ENCODE measurements around the gene THSD4. TPM values are rescaled to one million over a fixed set of nuclear protein-coding genes. Genes with fewer than 3 reads are reported as not detected.

THSD4 gene
- polyA plus RNA-seq, 1 donor (not counting 4 experiments of a cell fraction or from before 2014, with no cell fraction given): 24.5 TPM

DNA sequence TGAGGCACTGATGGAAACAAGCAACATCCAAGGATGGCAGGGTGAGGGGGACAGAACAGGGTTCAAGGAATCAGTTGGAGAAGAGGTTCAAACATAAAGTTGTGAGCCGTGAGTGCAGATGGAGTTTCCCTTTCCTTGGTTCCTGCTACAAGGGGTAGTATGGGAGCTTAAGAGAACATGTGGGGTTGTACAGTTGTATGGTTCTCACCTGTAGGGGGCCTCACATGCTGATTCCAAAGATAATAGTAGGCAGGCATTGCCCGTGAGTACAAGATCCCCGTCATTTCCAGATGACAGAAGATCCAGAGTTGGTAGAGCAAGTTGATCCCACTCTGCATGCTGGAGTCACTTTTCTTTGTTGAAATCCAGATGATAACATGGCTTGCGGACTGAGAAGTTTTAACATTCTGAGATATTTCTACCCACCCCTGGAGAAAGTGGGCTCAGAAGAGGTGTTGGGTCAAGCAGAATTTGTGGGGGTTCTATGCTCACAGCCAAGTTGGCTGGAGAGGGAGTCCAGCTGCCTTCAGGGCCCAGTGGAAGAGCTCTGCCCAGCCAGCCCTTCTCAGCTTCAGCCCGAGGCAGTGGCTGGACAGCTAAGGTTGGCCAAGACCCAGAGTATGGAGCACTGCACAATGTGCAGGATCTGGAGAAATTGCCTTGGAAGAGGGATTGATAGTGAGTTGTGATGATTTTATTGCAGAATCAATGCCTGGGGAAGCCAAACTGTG lies 141.8 kb downstream of the THSD4 start:
- Histone ChIP-seq H4K20me1 (ENCODE audit: control insufficient read depth, extremely low read depth, insufficient read depth, low read length) (no peaks in the 10 kb centered on the region), H3K4me3 (ENCODE audit: control insufficient read depth in 2 of 3, extremely low read depth in 1 of 3, insufficient read depth in 2 of 3, low read depth in 1 of 3, low read length in 3 of 3) (no peak overlapping the region), H3K9me1 (ENCODE audit: control insufficient read depth, extremely low read depth, insufficient read depth, low read length) (no peaks in the 10 kb centered on the region), H2AFZ (ENCODE audit: control insufficient read depth, low read length) (no peak overlapping the region), H3K9ac (ENCODE audit: control insufficient read depth, extremely low read depth, insufficient read depth, low read length) (no peak overlapping the region), H3K9me3 (ENCODE audit: control insufficient read depth, low read depth, low read length) (no peaks in the 10 kb centered on the region), H3K27ac (ENCODE audit: control insufficient read depth, insufficient read depth, low read length) (no peak overlapping the region), H3K36me3 (ENCODE audit: control insufficient read depth in 2 of 2, extremely low read depth in 1 of 2, insufficient read depth in 2 of 2, low read length in 2 of 2) (peaks cover 38 to 55% of the 10 kb centered on the region in 2 experiments), H3K79me2 (ENCODE audit: control insufficient read depth, insufficient read depth, low read length) (peaks cover 6% of the 10 kb centered on the region), H3K4me1 (ENCODE audit: control insufficient read depth, extremely low read depth, insufficient read depth, low read length) (peaks cover 4% of the 10 kb centered on the region), H3K27me3 (ENCODE audit: control insufficient read depth, extremely low read depth, insufficient read depth, low read length) (no peaks in the 10 kb centered on the region), H3K4me2 (ENCODE audit: control insufficient read depth, extremely low read depth, insufficient read depth, low read depth, low read length) (no peak overlapping the region)
- no peak for DNase-seq (ENCODE audit: low read depth, low spot score)
- TF ChIP-seq, protein P1, sequence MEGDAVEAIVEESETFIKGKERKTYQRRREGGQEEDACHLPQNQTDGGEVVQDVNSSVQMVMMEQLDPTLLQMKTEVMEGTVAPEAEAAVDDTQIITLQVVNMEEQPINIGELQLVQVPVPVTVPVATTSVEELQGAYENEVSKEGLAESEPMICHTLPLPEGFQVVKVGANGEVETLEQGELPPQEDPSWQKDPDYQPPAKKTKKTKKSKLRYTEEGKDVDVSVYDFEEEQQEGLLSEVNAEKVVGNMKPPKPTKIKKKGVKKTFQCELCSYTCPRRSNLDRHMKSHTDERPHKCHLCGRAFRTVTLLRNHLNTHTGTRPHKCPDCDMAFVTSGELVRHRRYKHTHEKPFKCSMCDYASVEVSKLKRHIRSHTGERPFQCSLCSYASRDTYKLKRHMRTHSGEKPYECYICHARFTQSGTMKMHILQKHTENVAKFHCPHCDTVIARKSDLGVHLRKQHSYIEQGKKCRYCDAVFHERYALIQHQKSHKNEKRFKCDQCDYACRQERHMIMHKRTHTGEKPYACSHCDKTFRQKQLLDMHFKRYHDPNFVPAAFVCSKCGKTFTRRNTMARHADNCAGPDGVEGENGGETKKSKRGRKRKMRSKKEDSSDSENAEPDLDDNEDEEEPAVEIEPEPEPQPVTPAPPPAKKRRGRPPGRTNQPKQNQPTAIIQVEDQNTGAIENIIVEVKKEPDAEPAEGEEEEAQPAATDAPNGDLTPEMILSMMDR (optimal IDR thresholded peaks at IDR 0.05 in 1 of 3, IDR thresholded peaks at IDR 0.05 in 1 of 3, conservative IDR thresholded peaks at IDR 0.05 in 1 of 3; ENCODE audit: extremely low read depth in 1 of 3, insufficient read depth in 2 of 3, low read length in 3 of 3): peak in 1 of 3 experiments; percentile 17
- no peak for TF ChIP-seq EZH2 (IDR thresholded peaks at IDR 0.05; ENCODE audit: low read length)
- dilution Hi-C loops (cut with MboI; ENCODE audit: extremely low pct_ligation_motif_present, low sequenced_read_pairs): no loop called here
- no peak for FAIRE-seq

- Histone ChIP-seq H3K4me2 (ENCODE audit: control insufficient read depth, extremely low read depth, insufficient read depth, low read depth, low read length) (no peak overlapping the region), H3K79me2 (ENCODE audit: control insufficient read depth, insufficient read depth, low read length) (no peaks in the 10 kb centered on the region), H3K4me3 (ENCODE audit: control insufficient read depth in 2 of 3, extremely low read depth in 1 of 3, insufficient read depth in 2 of 3, low read depth in 1 of 3, low read length in 3 of 3) (no peak overlapping the region), H3K9me3 (ENCODE audit: control insufficient read depth, low read depth, low read length) (no peaks in the 10 kb centered on the region), H2AFZ (ENCODE audit: control insufficient read depth, low read length) (no peak overlapping the region), H3K9ac (ENCODE audit: control insufficient read depth, extremely low read depth, insufficient read depth, low read length) (no peak overlapping the region), H4K20me1 (ENCODE audit: control insufficient read depth, extremely low read depth, insufficient read depth, low read length) (no peaks in the 10 kb centered on the region), H3K27ac (ENCODE audit: control insufficient read depth, insufficient read depth, low read length) (no peak overlapping the region), H3K4me1 (ENCODE audit: control insufficient read depth, extremely low read depth, insufficient read depth, low read length) (no peaks in the 10 kb centered on the region), H3K27me3 (ENCODE audit: control insufficient read depth, extremely low read depth, insufficient read depth, low read length) (no peaks in the 10 kb centered on the region), H3K9me1 (ENCODE audit: control insufficient read depth, extremely low read depth, insufficient read depth, low read length) (no peaks in the 10 kb centered on the region), H3K36me3 (ENCODE audit: control insufficient read depth in 2 of 2, extremely low read depth in 1 of 2, insufficient read depth in 2 of 2, low read length in 2 of 2) (peaks cover 38 to 40% of the 10 kb centered on the region in 2 experiments)
- dilution Hi-C loops (cut with MboI; ENCODE audit: extremely low pct_ligation_motif_present, low sequenced_read_pairs): no loop called here
- DNase-seq (ENCODE audit: low read depth, low spot score) (no peak), FAIRE-seq (no peak)
- TF ChIP-seq, protein P1 (optimal IDR thresholded peaks at IDR 0.05 in 1 of 3, IDR thresholded peaks at IDR 0.05 in 1 of 3, conservative IDR thresholded peaks at IDR 0.05 in 1 of 3; ENCODE audit: extremely low read depth in 1 of 3, insufficient read depth in 2 of 3, low read length in 3 of 3): no peak
- TF ChIP-seq EZH2 (IDR thresholded peaks at IDR 0.05; ENCODE audit: low read length): no peak
Measured at GRCh38 chr15:71259866-71260265, 144.6 kb downstream of the THSD4 start.
